GM18873 (cell line): ENCODE results near the gene ADGRB3.
"Not testable (repeated sequence)": the region's sequence is repeated elsewhere in the genome, so short reads cannot be mapped to it uniquely, and the experiment has no call there.

Experiments
- ATAC-seq: cut with Tn5 transposase; IDR thresholded peaks from one replicate; pipeline ENCODE4 v1.9.1; 2021; ENCODE audit warnings: mild to moderate bottlenecking, moderate library complexity, moderate number of reproducible peaks; ENCODE audit not compliant: unreplicated experiment, low FRiP score

The ADGRB3 gene

GRCh38 chr6:68901044-68901443, 266.0 kb downstream of the ADGRB3 start:
- no peak for ATAC-seq

- no peak for ATAC-seq
These were observed 276.3 kb downstream of the ADGRB3 start for GRCh38 chr6:68911334-68911733.

GRCh38 chr6:68911811-68912210, 276.7 kb downstream of the ADGRB3 start:
- no peak for ATAC-seq

DNA sequence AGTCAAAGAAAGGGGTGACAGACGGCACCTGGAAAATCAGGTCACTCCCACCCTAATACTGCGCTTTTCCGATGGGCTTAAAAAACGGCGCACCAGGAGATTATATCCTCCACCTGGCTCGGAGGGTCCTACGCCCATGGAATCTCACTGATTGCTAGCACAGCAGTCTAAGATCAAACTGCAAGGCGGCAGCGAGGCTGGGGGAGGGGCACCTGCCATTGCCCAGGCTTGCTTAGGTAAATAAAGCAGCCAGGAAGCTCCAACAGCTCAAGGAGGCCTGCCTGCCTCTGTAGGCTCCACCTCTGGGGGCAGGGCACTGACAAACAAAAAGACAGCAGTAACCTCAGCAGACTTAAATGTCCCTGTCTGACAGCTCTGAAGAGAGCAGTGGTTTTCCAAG, 277.7 kb downstream of the ADGRB3 start:
- ATAC-seq = not testable (repeated sequence)

DNA sequence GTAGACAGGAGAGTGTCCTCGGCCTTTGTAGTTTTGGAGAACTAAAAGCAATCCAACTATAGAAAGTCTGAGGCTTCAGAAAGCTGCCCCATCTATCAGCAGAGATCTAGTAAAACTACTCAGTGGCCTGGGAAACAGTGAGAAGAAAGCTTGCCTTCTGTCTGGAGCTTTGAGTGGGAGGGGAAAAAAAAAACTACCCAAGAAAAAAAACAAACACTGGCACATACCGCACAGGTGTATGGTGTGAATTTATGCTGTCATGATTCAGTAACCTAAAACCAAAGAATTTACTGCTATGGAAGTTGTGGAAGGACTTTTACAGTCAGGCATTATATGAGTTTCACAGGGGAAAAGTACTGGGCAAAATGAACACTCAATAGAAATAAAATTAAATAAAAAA, 280.5 kb downstream of the ADGRB3 start:
- ATAC-seq = no peak

DNA sequence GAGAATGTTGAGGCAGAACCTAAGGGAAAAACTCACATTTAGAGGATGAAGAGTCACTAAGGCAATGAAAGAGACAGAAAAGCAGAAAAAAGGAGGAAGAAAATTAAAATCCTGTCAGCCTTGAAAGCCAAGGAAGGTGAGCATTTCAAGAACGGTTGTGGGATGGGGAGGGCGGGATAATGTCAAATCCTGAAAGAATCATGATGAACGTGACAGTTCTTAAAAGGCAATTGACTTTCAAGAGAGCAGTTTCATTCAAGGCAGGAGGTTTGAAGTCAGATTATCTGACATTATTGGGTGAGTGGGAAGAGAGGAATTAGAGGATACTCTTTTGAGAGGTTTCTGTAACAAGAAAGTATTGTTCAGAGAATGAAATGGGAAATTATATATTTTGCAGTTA, 284.5 kb downstream of the ADGRB3 start:
- no peak for ATAC-seq

GRCh38 chr6:68941345-68941744, 306.3 kb downstream of the ADGRB3 start:
- ATAC-seq = no peak

DNA sequence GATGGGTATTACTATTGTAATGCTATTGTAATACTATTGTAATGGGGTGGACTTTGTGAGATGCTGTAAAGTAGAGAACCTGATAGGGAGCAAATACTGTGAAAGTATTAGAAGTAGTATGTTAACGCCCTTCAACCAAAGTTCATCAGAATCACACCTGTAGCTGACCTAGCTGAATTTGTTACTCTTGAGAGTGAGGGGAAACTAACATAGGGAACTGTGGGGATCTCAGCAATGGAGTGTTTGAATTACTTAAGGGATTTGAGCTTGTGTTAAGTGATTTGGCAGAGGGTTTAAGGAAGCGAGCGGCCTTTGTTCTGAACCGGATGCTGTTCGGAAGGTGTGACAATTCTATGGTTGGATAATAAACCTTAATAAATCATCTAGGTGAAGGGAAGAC, 312.6 kb downstream of the ADGRB3 start:
- ATAC-seq = no peak

DNA sequence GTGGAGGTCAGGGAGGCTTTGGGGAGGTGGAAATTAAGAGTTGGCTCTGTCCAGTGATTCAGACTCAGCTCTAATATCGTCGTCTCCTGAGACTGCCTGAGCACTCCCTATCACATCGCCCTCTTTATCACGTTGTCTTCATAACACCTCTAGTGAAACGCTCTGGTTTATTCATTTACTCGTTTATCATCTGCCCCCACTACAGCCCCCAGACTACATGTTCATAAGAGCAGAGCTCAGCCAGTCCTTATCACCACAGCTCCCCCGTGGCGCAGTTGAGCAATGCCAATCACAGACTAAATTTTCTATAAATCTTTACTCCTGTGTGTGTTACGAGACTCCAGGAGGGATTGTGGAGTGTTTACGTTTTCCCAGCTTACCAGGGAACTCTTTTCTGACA, 316.2 kb downstream of the ADGRB3 start:
- no peak for ATAC-seq

- no peak for ATAC-seq
These were observed 323.2 kb downstream of the ADGRB3 start for GRCh38 chr6:68958327-68958726.

DNA sequence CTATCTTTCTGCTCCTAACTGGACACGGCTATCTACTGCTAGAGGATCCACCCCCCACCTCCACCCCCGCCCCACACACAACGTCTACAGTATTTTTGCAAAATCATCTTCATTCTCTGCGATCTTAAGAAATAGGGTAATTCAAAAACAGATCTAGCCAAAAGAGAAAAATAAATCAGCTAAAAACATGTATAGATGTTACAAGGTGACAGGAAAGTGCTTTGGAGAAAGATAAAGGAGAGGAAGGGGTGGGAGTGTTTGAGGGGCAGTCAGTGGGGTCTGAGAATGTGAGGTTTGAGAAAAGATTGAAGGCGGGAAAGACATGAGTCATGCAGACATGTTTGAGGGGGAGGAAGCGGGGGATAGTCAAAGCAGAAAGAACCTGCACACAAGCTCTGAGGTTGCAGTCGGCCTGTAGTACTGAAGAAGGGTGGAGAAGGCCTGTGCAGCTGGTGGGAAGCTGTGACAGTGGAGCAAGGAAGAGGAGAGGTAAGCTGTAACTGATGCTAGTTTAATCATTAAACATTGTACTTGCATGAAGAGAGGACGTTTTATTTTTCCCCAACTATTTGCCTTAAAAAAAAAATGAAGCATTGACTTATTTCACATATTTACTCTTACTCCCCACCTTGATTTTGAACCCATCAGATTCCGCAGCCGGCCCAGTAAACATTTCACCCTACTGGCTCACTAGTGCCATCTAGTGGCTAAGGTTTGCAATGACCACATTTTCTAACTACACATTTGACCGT, 332.6 kb downstream of the ADGRB3 start:
- peak; percentile 73 for ATAC-seq

GRCh38 chr6:68968301-68968649, 333.2 kb downstream of the ADGRB3 start:
- no peak for ATAC-seq

- ATAC-seq = no peak
These were observed 338.0 kb downstream of the ADGRB3 start for GRCh38 chr6:68973066-68973465.

DNA sequence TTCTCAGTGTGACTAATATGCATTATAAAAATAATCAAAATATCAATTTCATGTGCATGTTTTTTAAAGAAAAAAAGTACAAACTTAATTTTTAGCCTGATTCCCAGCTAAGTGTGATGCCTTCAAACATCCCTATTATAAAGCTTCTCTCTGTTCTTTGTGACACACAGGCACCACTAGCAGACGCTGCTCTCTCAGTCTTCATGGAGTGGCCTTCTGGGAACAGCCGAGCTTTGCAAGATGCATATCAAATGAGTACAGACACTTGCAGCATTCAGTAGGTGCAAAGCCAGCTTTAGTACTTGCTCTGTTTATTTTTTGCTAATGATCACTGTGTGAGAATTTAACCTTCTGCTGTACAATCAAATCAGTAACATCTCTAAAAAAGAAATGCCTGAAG, 340.0 kb downstream of the ADGRB3 start:
- no peak for ATAC-seq

DNA sequence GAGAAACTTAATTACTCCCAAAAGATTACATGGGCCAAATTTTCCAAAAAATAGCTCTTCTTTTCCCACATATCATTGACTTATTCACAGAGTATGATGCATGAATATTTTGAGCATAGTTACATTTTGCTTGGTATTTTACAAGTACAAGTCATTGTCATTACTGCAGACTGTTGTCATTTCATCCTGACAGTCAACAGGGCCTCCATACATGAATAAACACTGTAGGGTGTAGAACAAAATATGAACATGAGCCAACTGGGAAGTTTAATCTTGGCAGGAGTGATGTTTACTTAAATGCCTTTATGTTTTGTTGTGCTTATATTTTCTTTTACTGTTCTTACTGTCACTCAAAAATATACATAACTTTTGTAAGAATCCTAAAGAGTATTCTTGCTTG, 340.7 kb downstream of the ADGRB3 start:
- no peak for ATAC-seq

- ATAC-seq = no peak
These were observed 341.2 kb downstream of the ADGRB3 start for GRCh38 chr6:68976260-68976659.

DNA sequence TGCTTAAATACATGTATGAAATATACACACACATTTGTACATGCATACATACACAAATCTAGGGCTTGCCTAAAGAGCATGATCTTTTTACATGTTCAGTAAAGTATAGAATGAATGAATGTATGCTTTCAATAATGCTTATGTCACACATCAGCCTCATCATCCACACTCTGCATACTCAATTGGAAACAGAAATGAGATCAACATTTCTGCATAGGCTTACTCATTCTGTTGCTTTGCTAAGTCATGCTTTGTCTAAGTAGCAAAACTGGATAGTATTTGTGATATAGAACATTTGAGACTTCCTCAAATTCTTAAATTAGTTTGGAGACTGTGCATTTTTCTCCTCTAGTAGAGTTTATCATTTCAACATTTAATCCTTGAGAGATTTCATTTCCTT, 343.3 kb downstream of the ADGRB3 start:
- ATAC-seq = no peak

DNA sequence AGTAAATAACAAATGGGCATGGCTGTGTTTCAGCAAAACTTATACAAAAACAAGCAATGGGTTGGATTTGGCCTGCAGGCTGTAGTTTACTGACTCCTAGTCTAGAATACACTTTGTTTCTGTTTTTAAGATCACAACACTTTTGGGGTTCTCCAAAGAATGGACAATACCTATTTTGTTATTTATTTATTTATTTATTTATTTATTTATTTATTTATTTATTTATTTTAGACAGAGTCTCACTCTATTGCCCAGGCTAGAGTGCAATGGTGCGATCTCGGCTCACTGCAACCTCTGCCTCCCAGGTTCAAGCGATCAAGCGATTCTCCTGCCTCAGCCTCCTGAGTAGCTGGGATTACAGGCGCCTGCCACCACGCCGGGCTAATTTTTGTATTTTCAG, 346.6 kb downstream of the ADGRB3 start:
- not testable (repeated sequence) for ATAC-seq

- ATAC-seq = no peak
These were observed 353.6 kb downstream of the ADGRB3 start for GRCh38 chr6:68988698-68989097.

DNA sequence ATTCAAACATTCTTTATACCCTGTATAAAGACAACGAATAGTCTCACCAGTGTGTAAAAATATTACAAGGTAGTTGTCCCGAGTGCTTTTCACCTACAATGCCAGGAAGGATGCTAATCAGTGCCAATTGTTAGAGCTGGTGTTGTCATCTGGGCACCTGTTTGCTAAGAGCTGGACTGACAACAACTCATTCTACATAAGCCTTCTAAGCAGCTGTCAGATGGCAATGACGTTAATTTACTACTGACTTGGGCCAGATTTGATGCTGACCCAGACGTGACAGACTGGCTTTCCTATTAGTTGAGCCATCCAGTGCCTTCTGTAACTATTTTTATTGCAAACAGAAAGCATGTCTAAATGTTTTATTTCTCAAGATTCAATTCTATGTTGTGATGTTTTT, 355.2 kb downstream of the ADGRB3 start:
- ATAC-seq = no peak

GRCh38 chr6:68993911-68994310, 358.8 kb downstream of the ADGRB3 start:
- no peak for ATAC-seq

DNA sequence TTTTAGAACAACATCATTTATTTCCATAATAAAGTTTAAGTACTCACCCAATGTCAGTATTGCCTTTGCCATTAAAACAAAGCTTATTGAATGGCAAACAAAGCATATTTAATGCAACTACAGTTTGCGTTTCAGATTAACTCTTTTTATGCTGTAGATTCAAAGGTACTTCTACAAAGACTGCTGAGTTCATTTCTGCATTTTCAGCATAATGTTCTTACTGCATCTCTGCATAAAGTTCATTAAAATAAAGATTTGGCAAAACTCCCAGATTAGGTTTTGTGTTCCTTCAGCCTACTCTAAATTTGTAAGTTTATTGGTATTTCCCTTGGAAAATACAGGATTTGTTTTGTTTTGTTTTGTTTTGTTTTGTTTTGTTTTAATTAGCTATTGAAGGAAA, 359.4 kb downstream of the ADGRB3 start:
- ATAC-seq = no peak

- ATAC-seq = no peak
These were observed 370.1 kb downstream of the ADGRB3 start for GRCh38 chr6:69005199-69005598.
